HG03025 (cell line): ENCODE results near the gene SAV1.

ENCODE experiments used
- ATAC-seq: cut with Tn5 transposase; IDR thresholded peaks from one replicate; pipeline ENCODE4 v1.9.1; 2021; ENCODE audit warnings: mild to moderate bottlenecking, moderate library complexity; ENCODE audit not compliant: unreplicated experiment, low FRiP score

The SAV1 gene

GRCh38 chr14:50610465-50610864 lies 57.6 kb downstream of the SAV1 start:
- ATAC-seq = no peak

- ATAC-seq = no peak
Observed at GRCh38 chr14:50608302-50608851, 59.7 kb downstream of the SAV1 start.

GRCh38 chr14:50607761-50608160 lies 60.3 kb downstream of the SAV1 start:
- no peak for ATAC-seq

- no peak for ATAC-seq
Observed at GRCh38 chr14:50607181-50607580, 60.9 kb downstream of the SAV1 start.

- no peak for ATAC-seq
Observed at GRCh38 chr14:50606468-50606867, 61.6 kb downstream of the SAV1 start.

- no peak for ATAC-seq
Observed at GRCh38 chr14:50605766-50606165, 62.3 kb downstream of the SAV1 start.

- no peak for ATAC-seq
Observed at GRCh38 chr14:50603565-50603964, 64.5 kb downstream of the SAV1 start.

- no peak for ATAC-seq
Observed at GRCh38 chr14:50602035-50602434, 66.1 kb downstream of the SAV1 start.

GRCh38 chr14:50601394-50601793 lies 66.7 kb downstream of the SAV1 start:
- no peak for ATAC-seq

GRCh38 chr14:50600849-50601248 lies 67.3 kb downstream of the SAV1 start:
- ATAC-seq = no peak

- no peak for ATAC-seq
Observed at GRCh38 chr14:50599700-50600444, 68.2 kb downstream of the SAV1 start.

- no peak for ATAC-seq
Observed at GRCh38 chr14:50598765-50599164, 69.3 kb downstream of the SAV1 start.

GRCh38 chr14:50594577-50595316 lies 73.4 kb downstream of the SAV1 start:
- ATAC-seq = no peak

GRCh38 chr14:50590464-50590863 lies 77.6 kb downstream of the SAV1 start:
- no peak for ATAC-seq
